ENCODE data around the gene SUGP1.

DNA sequence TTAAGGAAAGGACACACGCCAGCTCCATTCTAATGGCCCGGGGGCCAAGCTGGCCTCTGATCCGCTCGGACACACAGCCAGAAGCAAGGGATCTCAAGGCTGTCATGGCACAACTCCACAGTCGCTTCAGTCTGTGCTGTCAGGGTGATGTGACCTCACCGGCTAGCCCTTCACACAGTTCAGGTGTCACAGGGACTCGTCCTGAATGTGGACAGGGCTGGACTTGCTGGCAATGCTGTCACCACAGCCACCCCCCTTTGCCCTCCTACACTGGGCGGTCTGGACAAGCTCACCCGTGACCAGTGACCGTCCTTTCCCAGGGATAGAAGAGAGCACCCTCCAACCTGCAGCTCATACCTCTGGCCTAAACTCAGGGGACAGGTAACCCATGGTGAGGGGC is 15.2 kb downstream of the SUGP1 start:
- TF ChIP-seq, protein P1, sequence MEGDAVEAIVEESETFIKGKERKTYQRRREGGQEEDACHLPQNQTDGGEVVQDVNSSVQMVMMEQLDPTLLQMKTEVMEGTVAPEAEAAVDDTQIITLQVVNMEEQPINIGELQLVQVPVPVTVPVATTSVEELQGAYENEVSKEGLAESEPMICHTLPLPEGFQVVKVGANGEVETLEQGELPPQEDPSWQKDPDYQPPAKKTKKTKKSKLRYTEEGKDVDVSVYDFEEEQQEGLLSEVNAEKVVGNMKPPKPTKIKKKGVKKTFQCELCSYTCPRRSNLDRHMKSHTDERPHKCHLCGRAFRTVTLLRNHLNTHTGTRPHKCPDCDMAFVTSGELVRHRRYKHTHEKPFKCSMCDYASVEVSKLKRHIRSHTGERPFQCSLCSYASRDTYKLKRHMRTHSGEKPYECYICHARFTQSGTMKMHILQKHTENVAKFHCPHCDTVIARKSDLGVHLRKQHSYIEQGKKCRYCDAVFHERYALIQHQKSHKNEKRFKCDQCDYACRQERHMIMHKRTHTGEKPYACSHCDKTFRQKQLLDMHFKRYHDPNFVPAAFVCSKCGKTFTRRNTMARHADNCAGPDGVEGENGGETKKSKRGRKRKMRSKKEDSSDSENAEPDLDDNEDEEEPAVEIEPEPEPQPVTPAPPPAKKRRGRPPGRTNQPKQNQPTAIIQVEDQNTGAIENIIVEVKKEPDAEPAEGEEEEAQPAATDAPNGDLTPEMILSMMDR (IDR thresholded peaks at IDR 0.05; ENCODE audit: low read depth, low read length, poor library complexity, severe bottlenecking), result no peak
- TF ChIP-seq EZH2phosphoT487 (IDR thresholded peaks at IDR 0.05; ENCODE audit: borderline replicate concordance, low read length), result no peak

Data from DOHH2 (cell line).